Right lobe of liver (tissue), 6 donors: ENCODE measurements around the gene SPTBN5. TPM values are rescaled to one million over a fixed set of nuclear protein-coding genes. Genes with fewer than 3 reads are reported as not detected.

Experiments
- ATAC-seq, 4 donors: fragments of 200-7000 bp; cut with Tn5 transposase; one replicate each; pipeline ENCODE4 v1.9.1; 2020; ENCODE audit warnings: mild to moderate bottlenecking in 4 of 4, moderate library complexity in 4 of 4
- DNase-seq, 3 donors: peaks; one replicate each; pipeline ENCODE4 v3.0.0-alpha.2; 2020
- H3K27ac ChIP-seq, 3 donors: fragments of 200-600 bp; one replicate each; pipeline ENCODE4 v1.8.0; 2022
- H3K27me3 ChIP-seq, 2 donors: fragments of 200-600 bp; one replicate each; pipeline ENCODE4 v1.8.0; 2022
- H3K36me3 ChIP-seq, 4 donors: fragments of 200-600 bp; sonication (generic) in 1 of 4; one replicate each; pipeline versions ENCODE4 v1.5.1 to v1.8.0; 2017 to 2022; ENCODE audit warnings: control low read depth in 1 of 4
- H3K4me1 ChIP-seq, 4 donors: fragments of 200-600 bp; sonication (generic) in 1 of 4; one replicate each; pipeline versions ENCODE4 v1.5.1 to v1.8.0; 2017 to 2022; ENCODE audit warnings: control low read depth in 1 of 4
- H3K4me3 ChIP-seq, 3 donors: fragments of 200-600 bp; one replicate each; pipeline ENCODE4 v1.8.0; 2022
- H3K9me3 ChIP-seq, 4 donors: fragments of 200-600 bp; sonication (generic) in 1 of 4; one replicate each; pipeline versions ENCODE4 v1.5.1 to v1.8.0; 2017 to 2022; ENCODE audit warnings: control low read depth in 1 of 4
- POLR2A ChIP-seq: fragments of 450-650 bp; IDR thresholded peaks from one replicate; pipeline ENCODE4 v1.6.1; 2017; ENCODE audit warnings: antibody characterized with exemption, mild to moderate bottlenecking
- WGBS: methylation state at CpG from one replicate; pipeline ENCODE4 v1.1.6; 2018; ENCODE audit warnings: low coverage, low lambda C conversion rate; ENCODE audit not compliant: insufficient coverage; ENCODE audit errors: missing lambda C conversion rate; 5-methylcytosine and 5-hydroxymethylcytosine counted together
- intact Hi-C, 2 donors: fragments of 100-400 bp; cut with DNase I; formaldehyde crosslinking; loops; one replicate each; pipeline versions ENCODE4 v1.11.2 to v1.14.1; 2022
- total RNA-seq, 6 experiments: library from RNA; depleted of rRNA in 2 of 6; stranded (reverse); fragments of >200 nt in 2 of 6; fragmentation: NEBNext Ultra II Directional in 3 of 6; extraction: Animal tissue kit (Norgen Biotek cat#: 25700) in 3 of 6; gene quantifications; one replicate each; pipeline versions ENCODE4 v1.1.0 to v1.2.4, GENCODE V29; 2016 to 2023
- TF ChIP-seq, protein P1 (sequence below), 4 donors: fragments of 200-600 bp in 3 of 4; fragments of 450-650 bp in 1 of 4; IDR thresholded peaks; one replicate each; pipeline versions ENCODE4 v1.5.1 to v1.8.0; 2016 to 2022; ENCODE audit warnings: antibody characterized with exemption in 4 of 4, mild to moderate bottlenecking in 2 of 4
- donor health status: DM: no; HTN: yes; CAD: no.
- donor health status: DM: no; HTN: no; CAD: no.
- donor health status: DM: no; HTN: no; CAD: no.
- donor health status: DM: no; HTN: yes; CAD: no.
- donor health status: DM: no; HTN: yes; CAD: no.

SPTBN5 gene
- total RNA-seq, 6 experiments from 2014 or later = 0.06 to 3.2 (median 0.81) TPM

DNA sequence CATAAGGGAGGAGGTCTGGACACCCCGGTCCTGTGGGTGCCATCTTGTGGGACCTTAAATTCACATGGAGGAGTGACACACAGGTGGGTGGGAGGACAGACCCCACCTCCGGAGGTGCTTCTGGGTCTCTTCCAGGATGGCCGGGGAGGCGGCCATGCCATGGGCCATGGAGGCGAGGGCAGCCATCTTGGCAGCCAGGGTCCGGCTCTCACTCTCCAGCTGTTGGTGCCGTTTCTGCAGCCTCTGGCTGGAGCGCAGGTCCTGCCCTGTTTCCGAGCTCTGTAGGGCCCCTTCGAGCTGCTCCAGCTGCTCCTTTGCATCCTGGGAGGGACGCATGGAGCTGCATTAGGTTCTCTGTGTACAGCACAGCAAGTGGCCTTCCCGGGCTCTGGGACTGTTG, 19.1 kb downstream of the SPTBN5 start:
- no peak overlapping the region for H3K4me3 ChIP-seq
- no peak for TF ChIP-seq POLR2A
- TF ChIP-seq, protein P1, sequence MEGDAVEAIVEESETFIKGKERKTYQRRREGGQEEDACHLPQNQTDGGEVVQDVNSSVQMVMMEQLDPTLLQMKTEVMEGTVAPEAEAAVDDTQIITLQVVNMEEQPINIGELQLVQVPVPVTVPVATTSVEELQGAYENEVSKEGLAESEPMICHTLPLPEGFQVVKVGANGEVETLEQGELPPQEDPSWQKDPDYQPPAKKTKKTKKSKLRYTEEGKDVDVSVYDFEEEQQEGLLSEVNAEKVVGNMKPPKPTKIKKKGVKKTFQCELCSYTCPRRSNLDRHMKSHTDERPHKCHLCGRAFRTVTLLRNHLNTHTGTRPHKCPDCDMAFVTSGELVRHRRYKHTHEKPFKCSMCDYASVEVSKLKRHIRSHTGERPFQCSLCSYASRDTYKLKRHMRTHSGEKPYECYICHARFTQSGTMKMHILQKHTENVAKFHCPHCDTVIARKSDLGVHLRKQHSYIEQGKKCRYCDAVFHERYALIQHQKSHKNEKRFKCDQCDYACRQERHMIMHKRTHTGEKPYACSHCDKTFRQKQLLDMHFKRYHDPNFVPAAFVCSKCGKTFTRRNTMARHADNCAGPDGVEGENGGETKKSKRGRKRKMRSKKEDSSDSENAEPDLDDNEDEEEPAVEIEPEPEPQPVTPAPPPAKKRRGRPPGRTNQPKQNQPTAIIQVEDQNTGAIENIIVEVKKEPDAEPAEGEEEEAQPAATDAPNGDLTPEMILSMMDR (IDR thresholded peaks at IDR 0.05) = no peak
- WGBS = no CpG with 5 or more reads among the region's 12 CpGs
- H3K27ac ChIP-seq = no peak overlapping the region
- H3K4me1 ChIP-seq = peaks cover 0 to 11% (median 3%) of the 10 kb centered on the region in 4 donors
- H3K36me3 ChIP-seq = no peaks in the 10 kb centered on the region
- DNase-seq (no peak), ATAC-seq (no peak)
- no peaks in the 10 kb centered on the region for H3K27me3 ChIP-seq
- H3K9me3 ChIP-seq = no peaks in the 10 kb centered on the region
- intact Hi-C loops = no loop called here

DNA sequence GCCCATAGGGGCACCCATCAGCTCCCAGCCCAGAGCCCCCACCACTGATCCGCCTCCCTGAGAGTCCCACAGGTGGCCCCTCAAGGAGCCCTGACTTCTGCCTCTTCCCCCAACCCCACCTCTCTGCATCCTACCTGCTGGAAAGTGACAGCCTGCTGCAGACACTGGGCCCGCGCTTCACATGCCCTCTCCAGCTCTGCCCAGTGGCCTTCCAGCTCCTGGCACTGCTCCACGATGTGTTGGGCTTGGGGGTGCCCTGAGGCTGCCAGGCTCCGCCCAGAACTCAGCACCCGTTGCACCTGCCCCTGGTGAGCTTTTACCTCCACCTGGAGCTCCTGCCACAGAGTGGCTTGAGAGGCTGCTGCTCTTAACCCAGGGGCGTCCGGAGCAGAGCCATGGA, 20.1 kb downstream of the SPTBN5 start:
- Histone ChIP-seq H3K4me1 (peaks cover 0 to 11% (median 3%) of the 10 kb centered on the region in 4 donors), H3K9me3 (no peaks in the 10 kb centered on the region), H3K36me3 (no peaks in the 10 kb centered on the region), H3K4me3 (no peak overlapping the region), H3K27ac (no peak overlapping the region), H3K27me3 (no peaks in the 10 kb centered on the region)
- 67% methylated on average over 1 of the region's 8 CpGs for WGBS
- no peak for ATAC-seq
- intact Hi-C loops = no loop called here
- DNase-seq = no peak
- TF ChIP-seq, protein P1 (IDR thresholded peaks at IDR 0.05) = no peak
- TF ChIP-seq POLR2A = no peak

DNA sequence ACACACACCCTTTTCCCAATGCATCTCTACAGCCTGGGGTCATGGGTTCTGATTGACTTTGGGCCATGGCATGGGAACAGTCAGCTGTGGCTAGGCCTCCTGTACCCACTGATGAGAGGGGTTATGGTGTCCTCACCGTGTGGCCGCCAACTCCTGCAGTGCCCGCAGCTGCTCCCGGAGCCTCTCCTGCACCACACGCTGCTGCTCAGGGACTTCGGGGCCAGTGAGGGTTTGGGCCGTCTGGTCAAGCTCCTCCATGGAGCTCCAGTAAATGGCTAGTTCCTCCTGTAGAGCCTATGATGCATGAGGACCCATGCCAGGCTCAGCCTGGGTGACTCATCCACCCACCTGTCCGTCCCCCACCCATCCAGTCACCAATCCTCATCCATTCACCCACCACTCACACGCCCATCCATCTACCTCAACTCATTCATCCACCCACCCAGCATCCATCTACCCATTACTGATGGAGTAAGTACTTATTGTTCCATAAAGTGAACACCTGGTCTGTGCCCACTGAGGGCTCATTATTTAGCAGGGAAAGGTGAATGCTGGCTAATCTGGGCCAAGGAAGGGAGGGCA, 21.6 kb downstream of the SPTBN5 start:
- Histone ChIP-seq H3K27ac (no peak overlapping the region), H3K4me1 (peaks cover 0 to 11% (median 3%) of the 10 kb centered on the region in 4 donors), H3K9me3 (no peaks in the 10 kb centered on the region), H3K27me3 (no peaks in the 10 kb centered on the region), H3K4me3 (no peak overlapping the region), H3K36me3 (no peaks in the 10 kb centered on the region)
- DNase-seq (no peak), ATAC-seq (no peak)
- 86% methylated on average over 2 of the region's 9 CpGs for WGBS
- intact Hi-C loops = no loop called here
- no peak for TF ChIP-seq POLR2A
- TF ChIP-seq, protein P1 (IDR thresholded peaks at IDR 0.05) = no peak

DNA sequence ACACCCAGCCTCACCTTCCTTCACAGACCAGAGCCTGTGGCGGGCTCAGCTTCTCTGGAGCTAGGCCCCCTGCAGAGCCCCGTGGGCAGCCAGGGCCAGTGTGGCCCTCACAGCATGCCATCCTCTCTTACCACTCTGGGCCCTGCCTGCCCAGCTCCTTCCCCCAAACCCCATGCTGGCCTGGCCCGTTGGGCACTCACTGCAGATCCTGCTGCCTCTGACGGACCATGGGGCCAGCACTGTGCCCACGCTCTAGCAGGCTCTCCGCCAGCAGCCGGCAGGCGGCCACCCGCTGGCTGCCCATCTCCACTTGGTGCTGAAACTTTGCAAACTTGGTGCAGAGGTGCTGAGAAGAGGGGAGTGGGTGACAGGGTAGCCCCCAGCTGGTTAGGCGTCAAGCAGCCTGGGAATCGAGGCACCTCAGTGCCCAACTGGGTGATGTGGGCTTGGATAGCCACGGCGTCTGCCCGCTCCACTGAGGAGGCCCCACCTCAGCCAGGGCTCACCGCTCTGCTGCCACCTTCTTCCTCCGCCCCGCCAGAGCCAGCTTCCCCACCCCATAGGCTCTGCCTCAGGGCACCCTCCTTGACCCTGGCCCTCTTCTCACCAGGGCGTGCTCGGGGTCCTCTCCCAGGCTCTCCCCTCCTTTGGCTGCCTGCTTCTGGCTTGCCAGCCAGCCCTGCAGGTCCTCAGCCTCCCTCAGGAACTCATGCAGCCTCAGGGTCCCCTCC, 22.5 kb downstream of the SPTBN5 start:
- ATAC-seq (peak in 1 of 4 donors; percentile 2), DNase-seq (peak in 1 of 3 donors; percentile 51)
- TF ChIP-seq, protein P1 (IDR thresholded peaks at IDR 0.05) = no peak
- no peak for TF ChIP-seq POLR2A
- intact Hi-C loops = no loop called here
- H3K27me3 ChIP-seq = no peaks in the 10 kb centered on the region
- H3K9me3 ChIP-seq = no peaks in the 10 kb centered on the region
- H3K27ac ChIP-seq = no peak overlapping the region
- H3K4me3 ChIP-seq = no peak overlapping the region
- no peaks in the 10 kb centered on the region for H3K36me3 ChIP-seq
- 73% methylated on average over 3 of the region's 19 CpGs for WGBS
- peaks cover 0 to 15% (median 3%) of the 10 kb centered on the region in 4 donors for H3K4me1 ChIP-seq
